ENCODE data around the gene SELENOK.

DNA sequence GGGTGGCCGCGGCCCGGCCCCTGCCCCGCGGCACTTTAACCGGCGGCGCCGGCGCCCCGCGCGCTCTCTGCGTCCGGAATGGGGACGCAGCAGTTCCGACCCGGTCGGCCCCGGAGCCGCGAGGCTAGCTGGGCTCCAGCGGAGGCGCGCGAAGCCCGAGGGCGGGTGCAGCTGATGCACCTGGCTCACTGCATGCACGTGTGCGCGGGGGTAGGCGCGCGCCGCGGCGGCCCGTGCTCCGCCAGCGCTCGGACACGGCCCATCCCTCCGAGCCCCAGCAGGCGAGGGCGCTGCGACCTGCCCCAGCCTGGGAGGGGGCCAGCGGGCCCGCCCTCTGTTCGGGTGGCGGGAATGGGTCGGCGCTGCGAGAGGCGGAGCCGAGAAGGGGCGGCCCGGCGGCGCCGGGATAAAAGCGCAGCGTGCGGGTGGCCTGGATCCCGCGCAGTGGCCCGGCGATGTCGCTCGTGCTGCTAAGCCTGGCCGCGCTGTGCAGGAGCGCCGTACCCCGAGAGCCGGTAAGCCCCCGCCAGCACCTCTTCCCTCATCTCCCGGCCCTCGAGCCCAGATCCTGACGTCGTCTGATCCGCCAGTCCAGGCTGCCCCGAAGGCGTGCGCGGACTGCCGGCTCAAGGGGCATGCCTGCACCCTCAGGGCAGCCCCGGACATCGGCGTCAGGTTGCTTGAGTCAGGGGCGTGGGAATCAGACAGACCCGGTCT is 45.4 kb downstream of the SELENOK start, which contains the start of the genes CHDH and IL17RB:
- TF ChIP-seq, protein P1, sequence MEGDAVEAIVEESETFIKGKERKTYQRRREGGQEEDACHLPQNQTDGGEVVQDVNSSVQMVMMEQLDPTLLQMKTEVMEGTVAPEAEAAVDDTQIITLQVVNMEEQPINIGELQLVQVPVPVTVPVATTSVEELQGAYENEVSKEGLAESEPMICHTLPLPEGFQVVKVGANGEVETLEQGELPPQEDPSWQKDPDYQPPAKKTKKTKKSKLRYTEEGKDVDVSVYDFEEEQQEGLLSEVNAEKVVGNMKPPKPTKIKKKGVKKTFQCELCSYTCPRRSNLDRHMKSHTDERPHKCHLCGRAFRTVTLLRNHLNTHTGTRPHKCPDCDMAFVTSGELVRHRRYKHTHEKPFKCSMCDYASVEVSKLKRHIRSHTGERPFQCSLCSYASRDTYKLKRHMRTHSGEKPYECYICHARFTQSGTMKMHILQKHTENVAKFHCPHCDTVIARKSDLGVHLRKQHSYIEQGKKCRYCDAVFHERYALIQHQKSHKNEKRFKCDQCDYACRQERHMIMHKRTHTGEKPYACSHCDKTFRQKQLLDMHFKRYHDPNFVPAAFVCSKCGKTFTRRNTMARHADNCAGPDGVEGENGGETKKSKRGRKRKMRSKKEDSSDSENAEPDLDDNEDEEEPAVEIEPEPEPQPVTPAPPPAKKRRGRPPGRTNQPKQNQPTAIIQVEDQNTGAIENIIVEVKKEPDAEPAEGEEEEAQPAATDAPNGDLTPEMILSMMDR (IDR thresholded peaks at IDR 0.05; ENCODE audit: poor library complexity, severe bottlenecking), result no peak
- TF ChIP-seq RAD21 (conservative IDR thresholded peaks at IDR 0.05) (no peak), EP300 (conservative IDR thresholded peaks at IDR 0.05; ENCODE audit: poor library complexity, severe bottlenecking) (no peak), POLR2AphosphoS5 (IDR thresholded peaks at IDR 0.05) (no peak), MXI1 (conservative IDR thresholded peaks at IDR 0.05; ENCODE audit: poor library complexity, severe bottlenecking) (peak; percentile 92), SMC3 (conservative IDR thresholded peaks at IDR 0.05; ENCODE audit: poor library complexity) (peak; percentile 29), TAF1 (IDR thresholded peaks at IDR 0.05; ENCODE audit: low read depth) (no peak)
- TF ChIP-seq, protein P2, sequence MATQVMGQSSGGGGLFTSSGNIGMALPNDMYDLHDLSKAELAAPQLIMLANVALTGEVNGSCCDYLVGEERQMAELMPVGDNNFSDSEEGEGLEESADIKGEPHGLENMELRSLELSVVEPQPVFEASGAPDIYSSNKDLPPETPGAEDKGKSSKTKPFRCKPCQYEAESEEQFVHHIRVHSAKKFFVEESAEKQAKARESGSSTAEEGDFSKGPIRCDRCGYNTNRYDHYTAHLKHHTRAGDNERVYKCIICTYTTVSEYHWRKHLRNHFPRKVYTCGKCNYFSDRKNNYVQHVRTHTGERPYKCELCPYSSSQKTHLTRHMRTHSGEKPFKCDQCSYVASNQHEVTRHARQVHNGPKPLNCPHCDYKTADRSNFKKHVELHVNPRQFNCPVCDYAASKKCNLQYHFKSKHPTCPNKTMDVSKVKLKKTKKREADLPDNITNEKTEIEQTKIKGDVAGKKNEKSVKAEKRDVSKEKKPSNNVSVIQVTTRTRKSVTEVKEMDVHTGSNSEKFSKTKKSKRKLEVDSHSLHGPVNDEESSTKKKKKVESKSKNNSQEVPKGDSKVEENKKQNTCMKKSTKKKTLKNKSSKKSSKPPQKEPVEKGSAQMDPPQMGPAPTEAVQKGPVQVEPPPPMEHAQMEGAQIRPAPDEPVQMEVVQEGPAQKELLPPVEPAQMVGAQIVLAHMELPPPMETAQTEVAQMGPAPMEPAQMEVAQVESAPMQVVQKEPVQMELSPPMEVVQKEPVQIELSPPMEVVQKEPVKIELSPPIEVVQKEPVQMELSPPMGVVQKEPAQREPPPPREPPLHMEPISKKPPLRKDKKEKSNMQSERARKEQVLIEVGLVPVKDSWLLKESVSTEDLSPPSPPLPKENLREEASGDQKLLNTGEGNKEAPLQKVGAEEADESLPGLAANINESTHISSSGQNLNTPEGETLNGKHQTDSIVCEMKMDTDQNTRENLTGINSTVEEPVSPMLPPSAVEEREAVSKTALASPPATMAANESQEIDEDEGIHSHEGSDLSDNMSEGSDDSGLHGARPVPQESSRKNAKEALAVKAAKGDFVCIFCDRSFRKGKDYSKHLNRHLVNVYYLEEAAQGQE (IDR thresholded peaks at IDR 0.05; ENCODE audit: borderline replicate concordance), result no peak
